Vagina (tissue), 2 donors: ENCODE results near the gene EDARADD. TPM values are rescaled to one million over a fixed set of nuclear protein-coding genes. Genes with fewer than 3 reads are reported as not detected.

Experiments used
- DNase-seq, 2 donors: peaks; one replicate each; pipeline ENCODE4 v3.0.0-alpha.2; 2017; ENCODE audit errors: extremely low spot score in 2 of 2
- H3K27ac ChIP-seq: fragments of 200-600 bp; sonication (generic); one replicate; pipeline ENCODE4 v1.5.1; 2019
- H3K27me3 ChIP-seq: fragments of 200-600 bp; sonication (generic); one replicate; pipeline ENCODE4 v1.5.1; 2019
- H3K36me3 ChIP-seq, 2 donors: fragments of 200-600 bp; sonication (generic); one replicate each; pipeline ENCODE4 v1.5.1; 2017 to 2019
- H3K4me1 ChIP-seq: fragments of 200-600 bp; sonication (generic); one replicate; pipeline ENCODE4 v1.5.1; 2019
- H3K4me3 ChIP-seq, 2 donors: fragments of 200-600 bp; sonication (generic); 1 replicate in 1 of 2; 2 replicates in 1 of 2; pipeline ENCODE4 v1.5.1; 2016 to 2019
- H3K9me3 ChIP-seq: fragments of 200-600 bp; sonication (generic); one replicate; pipeline ENCODE4 v1.5.1; 2019
- POLR2A ChIP-seq, 2 donors: fragments of 450-650 bp; IDR thresholded peaks; one replicate each; pipeline ENCODE4 v1.6.1; 2017; ENCODE audit warnings: antibody characterized with exemption in 2 of 2, mild to moderate bottlenecking in 2 of 2, moderate library complexity in 2 of 2
- POLR2AphosphoS5 ChIP-seq, 2 donors: sonication (generic); formaldehyde crosslinking; IDR thresholded peaks; one replicate each; pipeline ENCODE4 v1.9.0; 2017; ENCODE audit warnings: antibody characterized with exemption in 2 of 2, mild to moderate bottlenecking in 2 of 2, low read depth in 1 of 2; ENCODE audit not compliant: insufficient read depth in 1 of 2
- intact Hi-C: fragments of 100-400 bp; cut with DNase I; formaldehyde crosslinking; loops from one replicate; pipeline ENCODE4 v1.15.1; 2023
- total RNA-seq: library from RNA; depleted of rRNA; stranded (reverse); fragments of >200 nt; gene quantifications from one replicate; pipeline ENCODE4 v1.2.3, GENCODE V29; 2016
- TF ChIP-seq, protein P1 (sequence below), 3 experiments: fragments of 450-650 bp in 2 of 3; fragments of 200-600 bp in 1 of 3; sonication (generic) in 1 of 3; IDR thresholded peaks; one replicate each; pipeline ENCODE4 v1.5.1; 2017 to 2019; ENCODE audit warnings: antibody characterized with exemption in 3 of 3, mild to moderate bottlenecking in 2 of 3, moderate library complexity in 2 of 3

EDARADD gene
- total RNA-seq, 1 donor from 2014 or later: 1.2 TPM

DNA sequence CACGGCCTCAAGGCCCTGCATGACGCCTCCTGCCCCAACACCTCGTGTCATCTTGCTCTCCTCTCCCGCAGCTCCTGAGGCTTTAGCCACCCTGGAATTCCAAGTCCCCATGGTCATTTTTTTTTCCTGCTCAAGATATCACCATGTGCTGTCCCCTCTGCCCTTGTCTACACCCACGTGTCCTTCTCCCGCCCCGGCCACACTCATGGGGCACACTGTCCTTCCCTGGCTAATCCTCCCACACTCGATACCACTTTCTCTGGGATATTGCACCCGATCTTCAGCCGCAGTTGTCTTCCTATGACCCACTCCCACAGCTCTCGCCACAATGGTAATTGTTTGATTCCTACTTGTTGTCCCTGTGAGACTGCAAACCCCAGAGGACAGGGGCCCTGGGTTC, 100.0 kb downstream of the EDARADD start:
- Histone ChIP-seq H3K36me3 (no peaks in the 10 kb centered on the region), H3K4me3 (no peak overlapping the region), H3K4me1 (no peaks in the 10 kb centered on the region), H3K9me3 (no peaks in the 10 kb centered on the region), H3K27me3 (no peaks in the 10 kb centered on the region), H3K27ac (no peak overlapping the region)
- intact Hi-C loops: loop anchor here (5.0 kb wide), 1 partner anchor 392 kb away; no protein-coding TSS in a partner anchor
- TF ChIP-seq POLR2AphosphoS5 (IDR thresholded peaks at IDR 0.05; ENCODE audit: insufficient read depth in 1 of 2, low read depth in 1 of 2) (no peak), POLR2A (IDR thresholded peaks at IDR 0.05) (no peak)
- TF ChIP-seq, protein P1, sequence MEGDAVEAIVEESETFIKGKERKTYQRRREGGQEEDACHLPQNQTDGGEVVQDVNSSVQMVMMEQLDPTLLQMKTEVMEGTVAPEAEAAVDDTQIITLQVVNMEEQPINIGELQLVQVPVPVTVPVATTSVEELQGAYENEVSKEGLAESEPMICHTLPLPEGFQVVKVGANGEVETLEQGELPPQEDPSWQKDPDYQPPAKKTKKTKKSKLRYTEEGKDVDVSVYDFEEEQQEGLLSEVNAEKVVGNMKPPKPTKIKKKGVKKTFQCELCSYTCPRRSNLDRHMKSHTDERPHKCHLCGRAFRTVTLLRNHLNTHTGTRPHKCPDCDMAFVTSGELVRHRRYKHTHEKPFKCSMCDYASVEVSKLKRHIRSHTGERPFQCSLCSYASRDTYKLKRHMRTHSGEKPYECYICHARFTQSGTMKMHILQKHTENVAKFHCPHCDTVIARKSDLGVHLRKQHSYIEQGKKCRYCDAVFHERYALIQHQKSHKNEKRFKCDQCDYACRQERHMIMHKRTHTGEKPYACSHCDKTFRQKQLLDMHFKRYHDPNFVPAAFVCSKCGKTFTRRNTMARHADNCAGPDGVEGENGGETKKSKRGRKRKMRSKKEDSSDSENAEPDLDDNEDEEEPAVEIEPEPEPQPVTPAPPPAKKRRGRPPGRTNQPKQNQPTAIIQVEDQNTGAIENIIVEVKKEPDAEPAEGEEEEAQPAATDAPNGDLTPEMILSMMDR (IDR thresholded peaks at IDR 0.05): no peak
- no peak for DNase-seq

DNA sequence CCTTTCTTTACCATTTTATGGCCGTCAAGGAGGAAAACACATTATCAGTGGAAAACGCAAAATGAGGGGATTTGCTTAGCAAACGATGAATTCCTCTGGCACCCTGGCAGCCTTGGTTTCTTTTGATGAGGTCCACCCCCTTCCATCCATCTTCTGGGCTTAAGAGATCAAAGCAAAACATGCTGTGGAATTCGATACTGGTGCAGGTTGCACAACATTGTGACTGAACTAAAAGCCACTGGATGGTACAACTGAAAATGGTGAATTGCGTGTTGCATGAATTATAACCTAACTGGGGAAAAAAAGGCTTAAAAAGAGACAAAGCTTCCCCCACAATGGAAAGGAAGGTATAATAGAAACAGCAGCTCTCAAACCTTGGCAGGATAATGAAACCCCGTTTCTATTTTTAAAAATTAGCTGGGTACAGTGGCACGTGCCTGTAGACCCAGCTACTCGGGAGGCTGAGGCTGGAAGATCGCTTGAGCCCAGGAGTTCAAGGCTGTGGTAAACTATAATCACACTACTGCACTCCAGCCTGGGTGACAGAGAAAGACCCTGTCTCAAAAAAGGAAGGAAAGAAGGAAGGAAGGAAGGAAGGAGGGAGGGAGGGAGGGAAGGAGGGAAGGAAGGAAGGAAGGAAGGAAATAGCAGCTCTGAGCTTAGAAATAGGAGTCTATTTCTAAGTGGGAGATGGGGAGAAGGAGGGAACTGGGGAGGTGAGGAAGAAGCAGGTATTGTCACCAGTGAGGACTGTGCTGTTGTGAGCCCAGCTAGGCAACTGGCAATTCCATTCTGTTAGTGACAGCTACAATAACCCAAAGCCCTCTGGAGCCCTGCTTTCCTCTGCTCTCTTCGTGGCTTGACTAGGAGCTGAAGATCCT, 100.7 kb downstream of the EDARADD start:
- Histone ChIP-seq H3K27me3 (no peaks in the 10 kb centered on the region), H3K4me1 (no peaks in the 10 kb centered on the region), H3K4me3 (no peak overlapping the region), H3K36me3 (no peaks in the 10 kb centered on the region), H3K9me3 (no peaks in the 10 kb centered on the region), H3K27ac (no peak overlapping the region)
- intact Hi-C loops: loop anchor here (5.0 kb wide), 1 partner anchor 393 kb away; no protein-coding TSS in a partner anchor
- TF ChIP-seq POLR2A (IDR thresholded peaks at IDR 0.05) (no peak), POLR2AphosphoS5 (IDR thresholded peaks at IDR 0.05; ENCODE audit: insufficient read depth in 1 of 2, low read depth in 1 of 2) (no peak)
- TF ChIP-seq, protein P1 (IDR thresholded peaks at IDR 0.05): no peak
- no peak for DNase-seq

DNA sequence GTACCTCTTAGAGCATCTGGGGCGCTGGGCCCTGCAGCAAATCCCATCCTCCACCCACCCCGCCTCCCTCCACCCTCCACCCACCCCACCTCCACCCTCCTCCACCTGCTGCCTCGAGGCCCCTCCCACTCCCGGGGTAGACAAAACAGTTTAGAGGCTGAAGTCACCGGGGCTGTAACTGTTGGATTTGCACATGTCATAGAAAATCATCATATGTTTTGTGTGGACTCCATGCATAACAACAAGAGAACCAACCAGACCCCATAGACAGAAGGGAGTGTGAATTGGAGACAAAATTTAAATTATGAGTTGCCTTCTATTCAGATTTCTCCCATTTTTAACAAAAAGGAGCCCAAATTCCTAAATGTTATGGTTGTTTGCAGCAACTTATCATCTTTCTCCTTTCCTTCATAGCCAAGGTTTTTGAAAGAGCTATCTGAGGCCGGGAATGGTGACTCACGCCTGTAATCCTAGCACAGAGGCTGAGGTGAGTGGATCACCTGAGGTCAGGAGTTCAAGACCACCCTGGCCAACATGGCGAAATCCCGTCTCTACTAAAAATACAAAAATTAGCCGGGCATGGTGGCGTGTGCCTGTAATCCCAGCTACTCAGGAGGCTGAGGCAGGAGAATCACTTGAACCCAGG, 101.5 kb downstream of the EDARADD start:
- Histone ChIP-seq H3K36me3 (no peaks in the 10 kb centered on the region), H3K27ac (no peak overlapping the region), H3K27me3 (no peaks in the 10 kb centered on the region), H3K4me3 (no peak overlapping the region), H3K4me1 (no peaks in the 10 kb centered on the region), H3K9me3 (no peaks in the 10 kb centered on the region)
- no peak for DNase-seq
- intact Hi-C loops: no loop called here
- TF ChIP-seq POLR2AphosphoS5 (IDR thresholded peaks at IDR 0.05; ENCODE audit: insufficient read depth in 1 of 2, low read depth in 1 of 2): no peak
- no peak for TF ChIP-seq POLR2A (IDR thresholded peaks at IDR 0.05)
- TF ChIP-seq, protein P1 (IDR thresholded peaks at IDR 0.05): no peak

DNA sequence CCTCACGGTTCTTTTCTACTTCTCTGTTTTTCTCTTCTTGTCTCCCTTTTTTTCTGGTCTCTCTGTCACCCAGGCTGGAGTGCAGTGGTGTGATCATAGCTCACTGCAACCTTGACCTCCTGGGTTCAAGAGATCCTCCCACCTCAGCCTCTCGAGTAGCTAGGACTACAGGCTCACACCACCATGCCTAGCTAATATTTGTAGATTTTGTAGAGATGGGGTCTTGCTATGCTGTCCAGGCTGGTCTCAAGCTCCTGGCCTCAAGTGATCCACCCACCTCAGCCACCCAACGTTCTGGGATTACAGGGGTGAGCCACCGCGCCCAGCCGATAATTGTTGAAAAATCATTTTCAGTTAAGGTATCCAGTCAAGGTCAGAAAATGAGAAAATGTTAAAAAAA, 103.8 kb downstream of the EDARADD start:
- TF ChIP-seq, protein P1 (IDR thresholded peaks at IDR 0.05): no peak
- TF ChIP-seq POLR2AphosphoS5 (IDR thresholded peaks at IDR 0.05; ENCODE audit: insufficient read depth in 1 of 2, low read depth in 1 of 2) (no peak), POLR2A (IDR thresholded peaks at IDR 0.05) (no peak)
- intact Hi-C loops: no loop called here
- Histone ChIP-seq H3K27me3 (no peaks in the 10 kb centered on the region), H3K36me3 (no peaks in the 10 kb centered on the region), H3K9me3 (no peaks in the 10 kb centered on the region), H3K4me1 (peaks cover 4% of the 10 kb centered on the region), H3K4me3 (no peak overlapping the region), H3K27ac (no peak overlapping the region)
- no peak for DNase-seq
